Right lobe of liver (tissue), 6 donors: Measurements from ENCODE around the gene FAM210B. TPM values are rescaled to one million over a fixed set of nuclear protein-coding genes. Genes with fewer than 3 reads are reported as not detected.
"Not testable (repeated sequence)": the region's sequence is repeated elsewhere in the genome, so short reads cannot be mapped to it uniquely, and the experiment has no call there.

Experiments
- ATAC-seq, 4 donors: fragments of 200-7000 bp; cut with Tn5 transposase; one replicate each; pipeline ENCODE4 v1.9.1; 2020; ENCODE audit warnings: mild to moderate bottlenecking in 4 of 4, moderate library complexity in 4 of 4
- DNase-seq, 3 donors: peaks; one replicate each; pipeline ENCODE4 v3.0.0-alpha.2; 2020
- H3K27ac ChIP-seq, 3 donors: fragments of 200-600 bp; one replicate each; pipeline ENCODE4 v1.8.0; 2022
- H3K27me3 ChIP-seq, 2 donors: fragments of 200-600 bp; one replicate each; pipeline ENCODE4 v1.8.0; 2022
- H3K36me3 ChIP-seq, 4 donors: fragments of 200-600 bp; sonication (generic) in 1 of 4; one replicate each; pipeline versions ENCODE4 v1.5.1 to v1.8.0; 2017 to 2022; ENCODE audit warnings: control low read depth in 1 of 4
- H3K4me1 ChIP-seq, 4 donors: fragments of 200-600 bp; sonication (generic) in 1 of 4; one replicate each; pipeline versions ENCODE4 v1.5.1 to v1.8.0; 2017 to 2022; ENCODE audit warnings: control low read depth in 1 of 4
- H3K4me3 ChIP-seq, 3 donors: fragments of 200-600 bp; one replicate each; pipeline ENCODE4 v1.8.0; 2022
- H3K9me3 ChIP-seq, 4 donors: fragments of 200-600 bp; sonication (generic) in 1 of 4; one replicate each; pipeline versions ENCODE4 v1.5.1 to v1.8.0; 2017 to 2022; ENCODE audit warnings: control low read depth in 1 of 4
- CTCF ChIP-seq, 4 donors: fragments of 200-600 bp in 3 of 4; fragments of 450-650 bp in 1 of 4; IDR thresholded peaks; one replicate each; pipeline versions ENCODE4 v1.5.1 to v1.8.0; 2016 to 2022; ENCODE audit warnings: antibody characterized with exemption in 4 of 4, mild to moderate bottlenecking in 2 of 4
- POLR2A ChIP-seq: fragments of 450-650 bp; IDR thresholded peaks from one replicate; pipeline ENCODE4 v1.6.1; 2017; ENCODE audit warnings: antibody characterized with exemption, mild to moderate bottlenecking
- WGBS: methylation state at CpG from one replicate; pipeline ENCODE4 v1.1.6; 2018; ENCODE audit warnings: low coverage, low lambda C conversion rate; ENCODE audit not compliant: insufficient coverage; ENCODE audit errors: missing lambda C conversion rate; 5-methylcytosine and 5-hydroxymethylcytosine counted together
- intact Hi-C, 2 donors: fragments of 100-400 bp; cut with DNase I; formaldehyde crosslinking; loops; one replicate each; pipeline versions ENCODE4 v1.11.2 to v1.14.1; 2022
- total RNA-seq, 6 experiments: library from RNA; depleted of rRNA in 2 of 6; stranded (reverse); fragments of >200 nt in 2 of 6; fragmentation: NEBNext Ultra II Directional in 3 of 6; extraction: Animal tissue kit (Norgen Biotek cat#: 25700) in 3 of 6; gene quantifications; one replicate each; pipeline versions ENCODE4 v1.1.0 to v1.2.4, GENCODE V29; 2016 to 2023
- donor health status: DM: no; HTN: yes; CAD: no.
- donor health status: DM: no; HTN: no; CAD: no.
- donor health status: DM: no; HTN: no; CAD: no.
- donor health status: DM: no; HTN: yes; CAD: no.
- donor health status: DM: no; HTN: yes; CAD: no.

Gene FAM210B
- total RNA-seq, 6 experiments from 2014 or later: 31.6 to 66.5 (median 42.8) TPM

DNA sequence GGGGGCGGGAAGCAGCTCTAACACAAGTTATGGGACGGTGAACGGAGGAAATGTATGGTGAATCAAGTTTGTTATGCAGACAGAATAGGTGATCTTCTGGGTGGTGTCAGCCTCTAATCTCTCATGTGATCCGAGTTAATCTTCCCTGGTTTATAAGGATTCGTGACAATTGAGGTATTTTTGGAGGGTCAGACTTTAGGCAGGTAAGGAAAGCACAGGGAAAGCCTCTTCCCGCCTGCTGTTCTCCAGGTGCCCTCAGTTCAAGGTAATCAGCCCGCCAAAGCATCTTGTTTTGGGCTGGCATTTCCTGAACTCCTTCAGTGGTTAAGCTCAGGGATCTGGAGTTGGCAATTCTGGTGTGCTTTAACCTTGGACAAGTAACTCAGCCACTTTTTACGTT is 34.9 kb downstream of the FAM210B start:
- Histone ChIP-seq H3K27me3 (no peaks in the 10 kb centered on the region), H3K4me1 (peaks cover 0 to 12% (median 0%) of the 10 kb centered on the region in 4 donors), H3K9me3 (no peaks in the 10 kb centered on the region), H3K4me3 (peak overlapping the region in 1 of 3 donors; percentile 75), H3K36me3 (peaks cover 0 to 36% (median 15%) of the 10 kb centered on the region in 4 donors), H3K27ac (no peak overlapping the region)
- ATAC-seq (no peak), DNase-seq (no peak)
- intact Hi-C loops: no loop called here
- TF ChIP-seq CTCF (IDR thresholded peaks at IDR 0.05) (no peak), POLR2A (no peak)
- WGBS: 72% methylated on average over 8 of the region's 8 CpGs

DNA sequence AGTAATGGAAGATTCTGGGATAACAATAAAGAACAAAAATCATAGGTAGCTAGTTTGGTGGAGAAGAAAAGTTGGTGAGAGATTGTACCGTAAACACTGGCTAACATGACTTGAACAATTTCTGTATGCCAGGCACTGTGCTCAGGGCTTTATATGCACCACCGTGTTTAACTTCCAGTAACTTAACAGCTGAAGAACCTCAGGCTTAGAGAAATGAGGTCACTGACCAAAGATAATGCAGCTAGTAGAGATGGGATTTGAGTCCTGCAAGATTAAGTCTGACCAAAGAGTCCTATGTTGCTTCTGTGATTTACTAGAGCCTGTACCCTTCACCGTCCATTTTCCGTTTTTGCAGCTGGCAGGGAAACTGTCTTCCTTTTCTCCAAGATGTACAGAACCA is 36.4 kb downstream of the FAM210B start:
- 82% methylated on average over 4 of the region's 4 CpGs for WGBS
- no peak overlapping the region for H3K27ac ChIP-seq
- peaks cover 0 to 12% (median 0%) of the 10 kb centered on the region in 4 donors for H3K4me1 ChIP-seq
- DNase-seq: no peak
- TF ChIP-seq CTCF (IDR thresholded peaks at IDR 0.05) (no peak), POLR2A (no peak)
- no peak for ATAC-seq
- no peaks in the 10 kb centered on the region for H3K27me3 ChIP-seq
- no peak overlapping the region for H3K4me3 ChIP-seq
- H3K9me3 ChIP-seq: no peaks in the 10 kb centered on the region
- peaks cover 0 to 48% (median 25%) of the 10 kb centered on the region in 4 donors for H3K36me3 ChIP-seq
- intact Hi-C loops: no loop called here

DNA sequence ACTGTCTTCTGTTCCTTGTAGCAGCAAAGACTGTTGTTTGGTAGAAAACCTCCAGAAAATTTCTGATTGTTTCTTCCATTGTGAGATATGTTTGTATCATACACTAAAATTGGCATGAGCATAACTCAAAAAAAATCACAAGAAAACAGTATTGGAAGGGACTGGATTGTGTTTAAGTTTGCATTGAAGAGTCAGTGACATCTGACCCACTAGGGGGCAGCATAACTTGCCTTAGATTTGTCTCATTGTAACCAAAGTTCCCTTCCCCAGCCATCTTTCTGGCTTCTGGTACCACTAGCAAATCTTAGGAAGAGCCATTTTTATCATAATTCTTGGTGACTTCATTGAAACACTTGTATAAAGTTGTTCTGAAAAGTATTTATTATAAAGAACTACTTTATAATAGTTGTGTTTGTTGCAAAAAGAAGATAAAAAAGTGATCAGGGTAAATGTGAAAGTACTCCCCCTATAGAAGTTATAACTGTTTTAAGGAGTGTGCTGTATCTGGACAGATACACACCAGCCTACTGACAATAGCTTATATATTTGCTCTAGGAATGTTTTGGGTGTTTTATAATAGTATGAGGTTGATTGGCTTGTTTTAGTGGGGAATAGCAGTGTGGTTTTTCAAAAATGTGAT is 41.3 kb downstream of the FAM210B start:
- Histone ChIP-seq H3K4me1 (no peaks in the 10 kb centered on the region), H3K36me3 (peaks cover 0 to 77% (median 34%) of the 10 kb centered on the region in 4 donors), H3K27me3 (no peaks in the 10 kb centered on the region), H3K27ac (no peak overlapping the region), H3K4me3 (no peak overlapping the region), H3K9me3 (no peaks in the 10 kb centered on the region)
- no peak for TF ChIP-seq POLR2A
- peak; percentile 81 to 91 (median 88) for TF ChIP-seq CTCF (IDR thresholded peaks at IDR 0.05)
- no peak for DNase-seq
- intact Hi-C loops: no loop called here
- ATAC-seq: peak; percentile 74 to 85 (median 78)

DNA sequence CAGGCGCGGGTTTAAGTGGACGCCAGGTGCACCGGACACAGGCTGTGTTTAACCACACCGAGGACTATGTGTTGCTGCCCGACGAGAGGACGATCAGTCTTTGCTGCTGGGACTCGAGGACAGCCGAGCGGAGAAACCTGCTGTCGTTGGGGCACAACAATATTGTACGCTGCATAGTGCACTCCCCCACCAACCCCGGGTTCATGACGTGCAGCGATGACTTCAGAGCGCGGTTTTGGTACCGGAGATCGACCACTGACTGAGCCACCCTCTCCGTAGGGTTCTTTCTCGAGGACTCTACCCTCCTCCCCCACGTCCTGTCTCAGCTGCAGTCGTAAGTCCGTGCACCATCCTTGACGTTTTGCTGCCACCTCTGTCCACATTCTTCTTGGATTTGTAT is 44.7 kb downstream of the FAM210B start:
- Histone ChIP-seq H3K27me3 (no peaks in the 10 kb centered on the region), H3K36me3 (peaks cover 0 to 67% (median 32%) of the 10 kb centered on the region in 4 donors), H3K9me3 (no peaks in the 10 kb centered on the region), H3K27ac (no peak overlapping the region), H3K4me3 (no peak overlapping the region), H3K4me1 (no peaks in the 10 kb centered on the region)
- DNase-seq: no peak
- intact Hi-C loops: no loop called here
- no peak for ATAC-seq
- no peak for TF ChIP-seq CTCF (IDR thresholded peaks at IDR 0.05)
- 89% methylated on average over 14 of the region's 26 CpGs for WGBS

DNA sequence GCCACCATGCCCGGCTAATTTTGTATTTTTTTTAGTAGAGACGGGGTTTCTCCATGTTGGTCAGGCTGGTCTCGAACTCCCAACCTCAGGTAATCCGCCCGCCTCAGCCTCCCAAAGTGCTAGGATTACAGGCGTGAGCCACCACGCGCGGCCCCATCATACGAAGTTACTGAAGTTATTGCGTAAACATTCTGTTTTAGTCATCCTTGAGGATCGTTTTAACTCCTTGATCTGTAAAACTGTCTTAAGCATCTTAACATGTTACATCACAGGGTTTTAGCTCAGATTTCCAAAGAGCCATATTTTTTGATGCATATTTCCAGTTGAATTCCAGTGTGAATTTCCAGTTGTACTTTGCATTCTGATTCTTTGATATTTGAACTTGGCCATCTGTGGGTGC is 46.6 kb downstream of the FAM210B start:
- 78% methylated on average over 3 of the region's 12 CpGs for WGBS
- H3K4me3 ChIP-seq, H3K27ac ChIP-seq, H3K27me3 ChIP-seq, H3K4me1 ChIP-seq, H3K9me3 ChIP-seq, ATAC-seq, intact Hi-C loops, DNase-seq: not testable (repeated sequence)
- peaks cover 0 to 53% (median 20%) of the 10 kb centered on the region in 4 donors for H3K36me3 ChIP-seq
